Activated CD8-positive, alpha-beta memory T cell treated with anti-CD3 and anti-CD28 coated beads for 4 hours (primary cell): ENCODE measurements around the gene FGD5.
A peak's percentile ranks its signal among the peaks of the same experiment; 100 is the strongest.

Experiments
- DNase-seq, 2 donors: peaks; one replicate each; pipeline ENCODE4 v3.0.0-alpha.2; 2020; ENCODE audit warnings: low read depth in 2 of 2

FGD5 gene

GRCh38 chr3:14933820-14934425 lies 115.2 kb downstream of the FGD5 start:
- DNase-seq, result no peak

- DNase-seq, result no peak
Observed at GRCh38 chr3:14935592-14936345, 117.0 kb downstream of the FGD5 start.

- no peak for DNase-seq
Observed at GRCh38 chr3:14938954-14939353, 120.2 kb downstream of the FGD5 start.

GRCh38 chr3:14941871-14942270 lies 123.1 kb downstream of the FGD5 start:
- DNase-seq, result no peak

- DNase-seq, result no peak
Observed at GRCh38 chr3:14943042-14943441, 124.3 kb downstream of the FGD5 start.

GRCh38 chr3:14946236-14946635 lies 127.5 kb downstream of the FGD5 start:
- no peak for DNase-seq

- DNase-seq, result no peak
Observed at GRCh38 chr3:14946739-14947099, 128.0 kb downstream of the FGD5 start.

- DNase-seq, result peak; percentile 70 to 74
Observed at GRCh38 chr3:14947100-14947885, 128.5 kb downstream of the FGD5 start, which contains the start of gene NR2C2. Gene NR2C2 (plus strand): TSS chr3:14947583. CDS start chr3:15003915, 56,332 bp downstream.

GRCh38 chr3:14947886-14948608 lies 129.3 kb downstream of the FGD5 start:
- peak; percentile 90 to 92 for DNase-seq

- DNase-seq, result no peak
Observed at GRCh38 chr3:14948609-14949038, 129.9 kb downstream of the FGD5 start.

- no peak for DNase-seq
Observed at GRCh38 chr3:14949126-14949525, 130.4 kb downstream of the FGD5 start.

GRCh38 chr3:14950274-14950673 lies 131.5 kb downstream of the FGD5 start:
- DNase-seq, result no peak

- no peak for DNase-seq
Observed at GRCh38 chr3:14957153-14957552, 138.4 kb downstream of the FGD5 start.

GRCh38 chr3:14957925-14958324 lies 139.2 kb downstream of the FGD5 start:
- DNase-seq, result no peak

GRCh38 chr3:14959359-14959943 lies 140.7 kb downstream of the FGD5 start:
- DNase-seq, result no peak

- no peak for DNase-seq
Observed at GRCh38 chr3:14962762-14963161, 144.0 kb downstream of the FGD5 start.

- DNase-seq, result no peak
Observed at GRCh38 chr3:14967285-14967684, 148.5 kb downstream of the FGD5 start.

GRCh38 chr3:14969671-14970070 lies 150.9 kb downstream of the FGD5 start:
- DNase-seq, result no peak

- DNase-seq, result no peak
Observed at GRCh38 chr3:14976317-14976716, 157.6 kb downstream of the FGD5 start.

GRCh38 chr3:14980689-14981088 lies 161.9 kb downstream of the FGD5 start:
- no peak for DNase-seq
